GM23338 (cell line): Measurements from ENCODE around the gene ACSL6.

Source experiments
- CREB1 ChIP-seq: fragments of 250-450 bp; sonication (Bioruptor Pico); IDR thresholded peaks from 2 replicates; pipeline ENCODE4 v1.5.0; 2020; ENCODE audit warnings: low read depth, mild to moderate bottlenecking, moderate library complexity
- CTCF ChIP-seq, 2 experiments: fragments of 200-600 bp in 1 of 2; sonication (generic) in 1 of 2; conservative IDR thresholded peaks; 2 replicates each; pipeline versions ENCODE4 v1.5.1 to v1.6.1; 2016 to 2017; ENCODE audit warnings: antibody characterized with exemption in 2 of 2, low read depth in 2 of 2, mild to moderate bottlenecking in 2 of 2, moderate library complexity in 1 of 2
- ETS1 ChIP-seq: IDR thresholded peaks from 2 replicates; pipeline ENCODE4 v1.6.1; 2016; ENCODE audit warnings: antibody characterized with exemption
- EZH2 ChIP-seq: fragments of 200-600 bp; sonication (generic); IDR thresholded peaks from one replicate; pipeline ENCODE4 v1.8.0; 2017; ENCODE audit warnings: antibody characterized with exemption, mild to moderate bottlenecking, low read depth; ENCODE audit not compliant: unreplicated experiment
- EZH2phosphoT487 ChIP-seq: fragments of 200-600 bp; sonication (generic); IDR thresholded peaks from one replicate; pipeline ENCODE4 v1.8.1; 2018; ENCODE audit warnings: antibody characterized with exemption; ENCODE audit not compliant: unreplicated experiment
- POLR2AphosphoS5 ChIP-seq: IDR thresholded peaks from 2 replicates; pipeline ENCODE4 v1.6.1; 2016; ENCODE audit warnings: antibody characterized with exemption, low read depth
- REST ChIP-seq: IDR thresholded peaks from one replicate; pipeline ENCODE4 v1.6.1; 2018; ENCODE audit warnings: antibody characterized with exemption; ENCODE audit not compliant: unreplicated experiment
- STAT1 ChIP-seq: IDR thresholded peaks from one replicate; pipeline ENCODE4 v1.6.1; 2016; ENCODE audit warnings: antibody characterized with exemption; ENCODE audit not compliant: unreplicated experiment
- ZNF114 ChIP-seq: fragments of 250-450 bp; sonication (Bioruptor Pico); IDR thresholded peaks from 2 replicates; pipeline ENCODE4 v1.5.0; 2020; ENCODE audit warnings: mild to moderate bottlenecking, moderate library complexity
- ZNF462 ChIP-seq: fragments of 250-450 bp; sonication (Bioruptor Pico); IDR thresholded peaks from 2 replicates; pipeline ENCODE4 v1.5.0; 2020; ENCODE audit warnings: mild to moderate bottlenecking, moderate library complexity

GRCh38 chr5:131953969-131954368, 57.5 kb downstream of the ACSL6 start:
- no peak for TF ChIP-seq CTCF (conservative IDR thresholded peaks at IDR 0.05; ENCODE audit: low read depth in 2 of 2)
- TF ChIP-seq REST: no peak
- no peak for TF ChIP-seq ETS1
- no peak for TF ChIP-seq EZH2
- TF ChIP-seq EZH2phosphoT487: no peak
- no peak for TF ChIP-seq POLR2AphosphoS5
- no peak for TF ChIP-seq CREB1
- no peak for TF ChIP-seq ZNF114 (CRISPR knock-in tag)
- TF ChIP-seq STAT1: no peak
- no peak for TF ChIP-seq ZNF462
